Measurements from ENCODE around the gene ELAVL3. TPM values are rescaled to one million over a fixed set of nuclear protein-coding genes. Genes with fewer than 3 reads are reported as not detected.

Gene ELAVL3
- total RNA-seq, 4 donors from 2014 or later, result 0.95 TPM; not detected in 3

DNA sequence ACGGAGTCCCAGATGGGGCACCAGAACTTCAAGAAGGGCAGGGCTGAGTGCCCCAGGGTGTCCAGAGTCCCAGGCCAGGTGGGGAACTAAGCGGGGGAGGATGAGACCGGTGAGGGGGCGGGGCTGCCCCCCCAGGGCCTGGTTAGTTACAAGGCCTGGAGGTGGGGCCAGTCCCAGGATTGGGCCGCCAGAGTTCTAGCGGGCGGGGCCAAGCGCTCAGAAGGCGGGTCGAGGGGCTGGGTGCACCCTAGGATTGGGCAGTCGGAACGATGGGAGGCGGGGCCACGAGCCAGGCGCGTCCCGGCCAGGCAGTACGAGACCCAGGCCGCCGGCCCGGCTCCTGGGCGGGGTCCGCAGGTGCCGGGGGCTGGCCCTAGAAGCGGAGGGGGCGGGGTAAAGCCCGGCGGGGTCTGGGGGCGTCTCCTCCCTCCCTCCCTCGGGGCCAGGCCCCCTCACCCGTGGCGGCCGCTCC lies 24.2 kb upstream of the ELAVL3 start:
- Histone ChIP-seq H3K27me3 (no peaks in the 10 kb centered on the region), H3K36me3 (no peaks in the 10 kb centered on the region), H3K4me3 (peak overlapping the region; percentile 85 to 100 (median 98)), H3K27ac (peak overlapping the region; percentile 93 to 99 (median 96)), H3K9me3 (no peaks in the 10 kb centered on the region), H3K4me1 (peaks cover 0 to 8% (median 0%) of the 10 kb centered on the region in 4 donors)
- TF ChIP-seq CTCF (IDR thresholded peaks at IDR 0.05) (no peak), POLR2A (IDR thresholded peaks at IDR 0.05) (no peak)
- peak; percentile 97 to 99 (median 99) for DNase-seq

DNA sequence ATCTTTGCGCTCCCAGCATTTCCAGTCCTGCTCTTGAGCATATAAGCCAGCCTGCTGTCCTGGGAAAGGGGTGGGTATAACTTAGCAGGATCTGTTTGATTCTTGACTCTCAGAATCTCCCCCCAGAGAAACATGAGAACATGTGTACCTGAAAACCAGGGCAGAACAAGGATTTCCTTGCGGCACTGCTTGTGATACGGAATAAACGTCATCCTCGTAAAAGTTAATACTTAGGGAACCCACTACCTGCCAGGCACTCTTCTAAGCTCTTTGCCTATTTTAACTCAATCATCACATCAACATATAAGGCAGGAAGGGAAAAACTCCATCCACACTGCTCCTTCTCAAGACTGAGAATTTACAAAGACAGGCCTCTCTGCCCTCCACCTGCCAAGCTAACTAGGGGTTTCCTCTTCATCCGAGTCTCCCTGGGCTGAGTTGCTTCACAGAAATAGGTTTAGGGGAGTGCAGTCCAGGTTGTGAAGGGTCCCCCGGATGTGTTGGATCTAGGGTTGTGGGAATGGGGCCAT lies 23.7 kb upstream of the ELAVL3 start:
- no peaks in the 10 kb centered on the region for H3K9me3 ChIP-seq
- H3K27me3 ChIP-seq, result no peaks in the 10 kb centered on the region
- H3K27ac ChIP-seq, result peak overlapping the region; percentile 93 to 99 (median 96)
- peak overlapping the region; percentile 85 to 100 (median 98) for H3K4me3 ChIP-seq
- TF ChIP-seq POLR2A (IDR thresholded peaks at IDR 0.05) (no peak), CTCF (IDR thresholded peaks at IDR 0.05) (no peak)
- H3K36me3 ChIP-seq, result no peaks in the 10 kb centered on the region
- DNase-seq, result no peak
- peaks cover 0 to 8% (median 0%) of the 10 kb centered on the region in 4 donors for H3K4me1 ChIP-seq

- Histone ChIP-seq H3K4me1 (no peaks in the 10 kb centered on the region), H3K36me3 (peaks cover 0 to 21% (median 0%) of the 10 kb centered on the region in 3 donors), H3K27ac (no peak overlapping the region), H3K9me3 (no peaks in the 10 kb centered on the region), H3K4me3 (no peak overlapping the region), H3K27me3 (no peaks in the 10 kb centered on the region)
- TF ChIP-seq POLR2A (IDR thresholded peaks at IDR 0.05), result no peak
- TF ChIP-seq CTCF (IDR thresholded peaks at IDR 0.05), result no peak
- DNase-seq, result peak in 1 of 3 donors; percentile 29
Measured at GRCh38 chr19:11499890-11500420, 19.1 kb upstream of the ELAVL3 start.

- peak in 1 of 3 donors; percentile 44 for DNase-seq
- H3K4me1 ChIP-seq, result no peaks in the 10 kb centered on the region
- no peaks in the 10 kb centered on the region for H3K27me3 ChIP-seq
- peaks cover 0 to 28% (median 0%) of the 10 kb centered on the region in 3 donors for H3K36me3 ChIP-seq
- H3K27ac ChIP-seq, result no peak overlapping the region
- no peaks in the 10 kb centered on the region for H3K9me3 ChIP-seq
- TF ChIP-seq CTCF (IDR thresholded peaks at IDR 0.05) (no peak), POLR2A (IDR thresholded peaks at IDR 0.05) (no peak)
- H3K4me3 ChIP-seq, result no peak overlapping the region
Measured at GRCh38 chr19:11499220-11499726, 18.4 kb upstream of the ELAVL3 start.

DNA sequence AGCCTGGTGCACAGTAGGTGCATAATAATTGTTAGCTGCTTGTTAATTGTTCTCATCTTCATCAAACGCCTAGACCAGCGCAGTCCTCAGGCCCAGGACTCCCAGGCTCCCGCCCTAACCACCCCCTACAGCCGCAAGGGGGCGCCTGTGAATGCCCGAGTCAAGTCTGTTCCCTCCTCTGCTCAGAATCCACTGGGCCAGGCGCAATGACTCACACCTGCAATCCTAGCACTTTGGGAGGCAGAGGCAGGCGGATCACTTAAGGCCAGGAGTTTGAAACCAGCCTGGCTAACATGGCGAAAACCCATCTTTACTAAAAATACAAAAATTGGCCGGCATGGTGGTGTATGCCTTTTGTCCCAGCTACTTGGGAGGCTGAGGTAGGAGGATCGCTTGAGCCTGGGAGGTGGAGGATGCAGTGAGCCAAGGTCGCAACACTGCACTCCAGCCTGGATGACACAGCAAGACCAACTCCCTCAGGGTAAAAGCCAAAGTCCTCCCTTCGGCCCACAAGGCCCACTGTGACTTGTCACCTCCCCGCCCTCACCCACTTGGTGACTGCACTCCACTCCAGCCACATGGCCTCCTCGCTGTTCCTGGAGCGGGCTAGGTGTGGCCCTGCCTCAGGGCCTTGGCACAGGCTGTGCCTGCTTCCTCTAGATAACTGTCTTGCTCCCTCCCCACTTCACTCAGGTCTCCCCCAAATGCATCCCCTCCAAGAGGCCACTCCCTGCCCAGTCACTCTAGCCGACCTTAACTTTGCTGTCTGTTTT lies 15.7 kb upstream of the ELAVL3 start:
- H3K36me3 ChIP-seq, result peaks cover 0 to 33% (median 0%) of the 10 kb centered on the region in 3 donors
- H3K27ac ChIP-seq, result no peak overlapping the region
- H3K4me1 ChIP-seq, result no peaks in the 10 kb centered on the region
- no peak overlapping the region for H3K4me3 ChIP-seq
- peak; percentile 60 to 83 (median 72) for DNase-seq
- no peaks in the 10 kb centered on the region for H3K27me3 ChIP-seq
- TF ChIP-seq POLR2A (IDR thresholded peaks at IDR 0.05) (no peak), CTCF (IDR thresholded peaks at IDR 0.05) (peak in 5 of 6 experiments; percentile 48 to 63 (median 57))
- H3K9me3 ChIP-seq, result no peaks in the 10 kb centered on the region

Measured in Peyer's patch (tissue), 4 donors.